NCI-H226 (cell line): ENCODE data around the gene RNF111.

Source experiments
- DNase-seq: peaks from one replicate; pipeline ENCODE4 v3.0.0-alpha.2; 2015

The RNF111 gene

DNA sequence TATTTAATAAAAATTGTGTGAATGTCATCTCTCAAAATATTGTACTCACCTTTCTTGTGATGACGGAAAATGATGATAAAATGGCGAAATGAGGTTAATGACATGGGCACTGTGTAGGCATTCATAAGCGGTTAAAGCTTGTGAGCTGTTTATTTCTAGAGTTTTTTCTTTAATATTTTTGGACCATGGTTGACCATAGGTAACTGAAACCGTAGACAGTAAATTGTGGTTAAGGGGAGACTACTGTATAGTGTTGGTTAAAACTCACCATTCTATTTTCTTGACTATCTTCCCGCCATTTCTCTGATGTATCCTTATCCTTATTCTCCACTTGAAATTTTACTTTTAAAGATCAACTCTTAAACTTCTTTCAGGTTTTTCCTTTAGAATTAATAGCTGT lies 14.5 kb downstream of the RNF111 start:
- DNase-seq = no peak

DNA sequence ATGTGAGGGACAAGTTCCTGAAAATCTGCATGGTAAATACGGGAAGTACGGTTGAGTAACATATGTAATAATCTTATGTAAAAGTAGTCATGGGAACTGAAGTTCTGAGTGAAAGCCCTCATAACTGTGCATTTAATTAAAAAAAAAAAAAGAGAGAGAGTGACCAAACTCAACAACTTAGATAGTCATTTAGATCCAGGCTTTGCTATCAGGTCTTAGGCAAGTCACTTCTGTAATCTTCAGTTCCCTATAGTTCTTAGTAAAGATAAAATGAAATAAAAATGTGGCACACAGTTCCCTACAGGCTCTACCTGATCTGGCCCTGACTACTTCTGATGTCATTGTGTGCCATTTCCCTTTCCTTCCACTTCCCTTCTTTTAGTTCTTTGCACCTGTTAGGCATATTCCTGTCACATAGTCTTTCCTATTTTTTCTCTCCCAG lies 15.0 kb downstream of the RNF111 start:
- DNase-seq = no peak

DNA sequence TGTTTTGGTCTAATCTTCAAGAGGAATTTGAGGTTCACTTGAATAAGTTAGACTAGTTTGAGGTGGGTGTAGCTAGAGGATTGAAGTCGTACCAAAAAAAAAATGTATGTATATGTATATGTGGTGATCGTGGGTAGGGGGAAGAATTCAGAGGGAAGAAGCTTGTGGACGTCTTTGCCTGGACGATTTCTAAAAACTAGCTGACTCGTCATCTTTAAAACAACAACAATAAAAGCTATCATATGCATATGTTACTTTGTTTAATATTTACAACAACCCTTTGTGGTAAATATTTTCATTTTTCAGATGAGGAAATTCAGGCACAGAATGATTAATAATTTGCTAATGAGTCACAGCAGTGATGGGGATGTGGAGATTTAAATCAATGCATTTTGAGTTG lies 18.1 kb downstream of the RNF111 start:
- no peak for DNase-seq

DNA sequence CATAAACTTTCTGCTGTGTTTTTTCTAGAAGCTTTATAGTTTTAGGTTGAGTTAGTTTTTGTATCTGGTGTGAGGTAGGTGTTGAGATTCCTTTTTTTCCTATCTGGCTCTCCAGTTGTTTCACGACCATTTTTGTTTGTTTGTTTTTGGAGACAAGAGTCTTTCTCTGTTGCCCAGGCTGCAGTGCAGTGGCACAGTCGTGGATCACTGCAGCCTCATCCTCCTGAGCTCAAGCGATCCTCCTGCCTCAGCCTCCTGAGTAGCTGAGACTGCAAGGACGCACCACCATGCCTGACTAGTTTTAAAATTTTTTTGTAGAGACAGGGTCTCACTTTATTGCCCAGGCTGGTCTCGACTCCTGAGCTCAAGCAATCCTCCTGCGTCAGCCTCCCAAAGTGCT lies 20.6 kb downstream of the RNF111 start:
- no peak for DNase-seq

DNA sequence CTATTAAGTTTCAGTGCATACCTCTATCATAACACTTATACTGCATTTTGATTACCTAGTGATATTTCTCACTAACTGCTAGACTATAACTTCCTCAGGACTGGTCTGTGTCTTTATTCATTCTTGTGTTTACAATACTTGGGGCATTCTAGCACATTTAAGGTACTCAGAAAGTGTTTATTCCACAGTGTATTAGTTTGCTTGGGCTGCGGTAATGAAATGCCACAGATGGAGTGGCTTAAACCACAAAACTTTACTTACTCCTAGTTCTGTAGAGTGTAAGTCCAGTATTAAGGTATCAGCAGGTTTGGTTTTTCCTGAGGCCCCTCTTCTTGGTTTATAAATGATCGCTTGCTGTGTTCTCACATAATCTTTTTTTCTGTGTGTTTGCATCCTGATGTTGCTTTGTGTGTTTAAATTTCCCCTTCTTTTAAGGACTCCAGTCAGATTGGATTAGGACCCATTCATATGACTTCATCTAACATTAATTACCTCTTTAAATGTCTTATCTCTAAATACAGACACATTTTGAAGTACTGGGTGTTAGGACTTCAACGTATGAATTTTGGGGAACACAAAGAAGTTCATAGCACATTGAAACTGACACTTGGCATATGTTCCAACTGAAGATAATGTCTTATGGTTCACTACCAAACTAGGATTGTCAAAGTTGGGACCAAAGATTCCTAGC lies 23.9 kb downstream of the RNF111 start:
- DNase-seq = no peak

DNA sequence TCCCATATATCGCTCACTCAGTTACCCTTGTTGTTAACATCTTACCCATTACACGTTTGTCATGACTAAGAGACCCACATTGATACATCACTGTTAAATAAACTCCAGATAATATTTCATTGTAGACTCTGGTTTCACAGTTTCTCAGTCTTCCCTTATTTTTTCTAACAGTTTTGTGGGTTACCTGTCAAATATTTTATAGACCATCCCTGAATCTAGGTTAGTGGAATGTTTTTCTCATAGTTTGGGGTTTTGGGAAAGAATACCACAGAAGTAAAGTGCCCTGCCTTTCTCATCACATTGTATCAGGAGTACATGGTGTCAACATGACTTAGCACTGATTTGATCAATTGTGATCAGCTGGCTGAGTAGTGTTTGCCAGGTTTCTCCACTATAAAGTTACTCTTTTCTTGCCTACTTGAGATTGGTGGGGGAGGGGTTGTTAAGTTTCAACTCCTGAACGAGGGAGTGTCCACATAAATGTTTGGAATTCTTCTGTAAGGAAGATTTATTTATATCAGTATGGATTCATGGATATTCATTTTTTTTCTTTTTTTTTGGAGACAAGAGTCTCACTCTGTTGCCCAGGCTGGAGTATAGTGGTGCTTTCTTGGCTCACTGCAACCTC lies 25.9 kb downstream of the RNF111 start:
- DNase-seq = peak; percentile 23

DNA sequence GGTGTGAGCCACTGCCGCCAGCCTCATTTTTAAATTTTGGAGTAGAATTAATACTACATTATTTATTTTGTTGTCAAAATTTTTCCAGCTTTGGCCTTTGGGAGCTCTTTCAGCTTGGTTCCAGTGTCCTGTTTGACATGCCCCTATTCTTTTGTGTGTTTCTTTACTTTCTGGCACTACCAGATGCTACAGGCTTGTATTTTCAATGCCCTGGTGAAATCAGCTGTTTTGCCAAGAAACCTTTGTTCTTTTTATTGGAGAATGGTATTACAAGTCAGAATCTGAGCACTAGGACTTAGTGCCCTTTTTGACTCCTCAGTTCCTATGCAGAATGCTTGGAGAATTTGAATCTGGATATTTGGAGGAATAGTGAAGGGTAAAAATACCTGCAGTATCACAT lies 26.6 kb downstream of the RNF111 start:
- no peak for DNase-seq

DNA sequence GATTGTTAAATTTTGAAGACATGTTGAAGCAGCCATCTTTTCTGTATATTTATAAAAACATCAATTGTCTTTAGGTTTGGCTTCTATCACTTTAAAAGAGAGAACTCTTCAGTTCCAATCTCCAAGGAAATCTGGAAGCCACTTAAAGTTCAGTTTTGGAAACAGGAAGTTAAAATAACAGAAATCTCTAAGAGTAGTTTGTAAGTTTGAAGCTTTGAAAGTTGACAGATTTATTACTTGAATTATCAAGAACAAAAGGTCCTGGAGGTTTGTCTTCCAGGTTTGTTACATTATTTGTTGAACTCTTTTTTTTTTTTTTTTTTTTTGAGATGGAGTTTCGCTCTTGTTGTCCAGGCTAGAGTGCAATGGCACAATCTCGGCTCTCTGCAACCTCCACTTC lies 30.0 kb downstream of the RNF111 start:
- DNase-seq = no peak

DNA sequence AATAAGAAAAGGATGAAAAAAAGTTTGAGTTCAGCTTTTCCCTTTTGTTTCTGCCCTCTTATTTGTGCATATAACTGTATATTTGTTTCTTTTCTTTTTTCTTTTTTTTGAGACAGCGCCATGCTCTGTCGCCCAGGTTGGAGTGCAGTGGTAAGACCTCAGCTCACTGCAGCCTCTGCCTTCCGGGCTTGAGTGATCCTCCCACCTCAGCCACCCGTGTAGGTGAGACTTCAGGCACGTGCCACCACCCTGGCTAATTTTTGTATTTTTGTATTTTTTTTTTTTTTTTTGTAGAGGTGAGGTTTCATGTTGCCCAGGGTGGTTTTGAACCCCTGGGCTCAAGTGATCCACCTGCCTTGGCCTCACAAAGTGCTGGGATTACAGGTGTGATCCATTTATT lies 31.4 kb downstream of the RNF111 start:
- DNase-seq = no peak

DNA sequence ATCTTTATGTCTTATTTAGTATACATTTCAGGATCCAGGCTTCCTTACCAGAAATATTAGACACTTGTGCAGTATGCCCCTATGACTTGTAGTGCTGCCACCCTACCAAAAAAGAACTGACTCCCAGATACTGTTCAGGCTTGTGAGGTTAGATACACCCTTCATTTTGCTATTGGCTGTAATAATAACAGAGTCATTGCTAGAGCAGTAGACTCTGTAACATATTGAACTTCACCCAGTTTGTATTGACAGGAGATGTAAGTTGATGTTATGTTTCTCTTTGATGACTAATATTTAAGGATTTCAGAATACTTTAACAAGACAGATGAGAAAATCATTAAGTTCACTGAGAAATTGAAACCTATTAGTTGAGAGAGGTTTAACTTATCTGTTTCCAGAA lies 32.9 kb downstream of the RNF111 start:
- DNase-seq = no peak

DNA sequence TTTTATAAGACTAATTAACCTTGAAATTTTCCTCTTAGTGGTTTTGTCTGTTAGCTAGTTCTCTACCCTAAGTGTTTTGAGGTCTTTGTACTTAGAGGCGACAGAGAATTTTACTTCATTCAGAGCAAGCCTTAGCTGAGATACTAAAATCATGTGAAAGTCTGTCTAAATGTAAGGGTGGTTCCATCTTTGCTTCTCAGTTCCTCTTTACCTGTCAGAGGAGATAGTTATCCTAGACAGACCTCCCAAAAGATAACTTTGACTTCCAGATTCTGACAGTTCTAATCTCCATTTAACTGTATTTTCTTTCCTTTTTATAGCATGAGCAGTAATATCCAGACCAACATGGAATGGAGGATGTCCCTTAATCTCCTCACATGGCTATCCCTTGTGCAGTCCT lies 34.7 kb downstream of the RNF111 start:
- no peak for DNase-seq

DNA sequence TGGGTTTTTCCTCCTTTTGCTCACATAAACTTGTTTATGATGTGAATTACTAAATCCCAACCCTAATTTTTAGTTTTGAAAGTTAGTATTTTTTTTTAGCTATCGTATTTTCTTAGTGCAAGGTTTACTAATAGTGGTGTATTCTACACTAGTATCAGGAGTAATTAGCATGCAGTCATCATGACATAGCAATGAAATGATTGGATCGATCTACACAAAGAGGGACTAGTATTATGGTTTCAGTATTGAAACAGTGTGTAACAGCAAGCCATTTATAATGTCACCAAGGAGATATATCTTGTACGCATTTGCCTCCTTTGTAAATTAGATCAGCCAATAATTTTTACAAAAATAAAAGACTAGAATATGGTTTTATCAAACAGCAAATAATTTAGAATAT lies 38.7 kb downstream of the RNF111 start:
- no peak for DNase-seq

DNA sequence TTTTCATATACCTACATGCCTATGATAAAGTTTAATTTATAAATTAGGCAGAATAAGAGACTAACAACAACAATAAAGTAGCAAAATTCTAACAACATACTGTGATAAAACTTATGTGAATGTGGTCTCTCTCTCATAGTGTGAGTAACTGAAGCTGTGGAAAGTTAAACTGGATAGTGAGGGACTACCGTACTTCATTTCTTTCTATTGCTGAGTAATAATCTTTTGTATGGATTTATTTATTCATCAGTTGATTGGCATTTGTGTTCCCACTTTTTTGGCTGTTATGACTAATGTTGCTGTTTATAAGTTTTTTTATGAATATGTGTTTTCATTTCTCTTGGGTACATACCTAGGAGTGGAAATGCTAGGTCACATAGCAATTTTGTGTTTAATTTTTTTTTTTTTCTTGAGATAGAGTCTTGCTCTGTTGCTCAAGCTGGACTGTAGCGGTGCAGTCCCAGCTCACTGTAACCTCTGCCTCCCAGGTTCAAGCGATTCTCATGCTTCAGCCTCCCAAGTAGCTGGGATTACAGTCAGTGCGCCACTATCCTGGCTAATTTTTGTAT lies 41.0 kb downstream of the RNF111 start:
- no peak for DNase-seq

DNA sequence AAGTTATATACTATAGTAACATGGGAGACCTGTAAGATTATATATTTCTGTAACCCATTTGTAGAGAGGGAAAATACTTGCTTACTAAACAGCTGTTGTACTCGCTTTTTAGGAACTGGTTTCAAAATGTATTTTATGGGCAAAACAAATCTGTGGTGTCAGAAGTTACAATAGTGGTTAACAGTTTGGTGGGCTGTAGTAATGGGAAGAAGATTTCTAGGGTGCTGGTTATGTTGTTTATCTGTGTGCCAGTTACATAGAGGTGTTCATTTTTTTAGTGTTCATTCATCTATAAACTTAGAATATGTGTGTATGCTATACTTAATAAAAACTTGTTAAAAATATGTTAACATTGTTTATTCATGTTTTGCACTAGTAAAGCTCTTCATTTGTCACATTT lies 42.1 kb downstream of the RNF111 start:
- no peak for DNase-seq

DNA sequence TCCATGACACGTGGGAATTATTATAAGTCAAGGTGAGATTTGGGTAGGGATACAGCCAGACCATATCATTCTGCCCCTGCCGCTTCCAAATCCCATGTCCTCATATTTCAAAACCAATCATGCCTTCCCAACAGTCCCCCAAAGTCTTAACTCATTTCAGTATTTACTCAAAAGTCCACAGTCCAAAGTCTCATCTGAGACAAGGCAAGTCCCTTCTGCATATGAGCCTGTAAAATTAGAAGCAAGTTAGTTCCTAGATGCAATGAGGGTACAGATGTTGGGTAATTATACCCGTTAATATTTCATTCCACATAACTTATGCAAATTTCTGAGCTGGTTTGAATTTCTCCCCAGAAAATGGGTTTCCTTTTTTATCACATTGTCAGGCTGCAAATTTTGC lies 47.7 kb downstream of the RNF111 start:
- no peak for DNase-seq

DNA sequence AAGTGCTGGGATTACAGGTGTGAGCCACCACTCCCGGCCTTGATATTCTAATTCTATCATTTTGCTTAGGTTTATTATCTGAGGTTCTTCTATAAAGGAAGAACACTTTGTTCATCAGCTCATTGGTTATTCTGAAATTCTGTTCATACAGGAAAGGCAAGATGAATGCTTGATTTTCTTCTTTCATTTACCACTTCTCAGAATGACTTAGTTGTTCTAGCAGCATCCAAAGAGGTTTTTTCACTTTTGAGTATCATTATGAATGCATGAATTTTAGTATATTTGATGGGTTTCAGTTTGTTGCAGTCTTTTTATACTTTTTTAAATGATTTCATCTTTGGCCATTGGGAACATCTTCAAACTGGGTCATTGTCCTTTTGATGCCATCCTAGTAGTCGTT lies 51.8 kb downstream of the RNF111 start:
- DNase-seq = no peak

DNA sequence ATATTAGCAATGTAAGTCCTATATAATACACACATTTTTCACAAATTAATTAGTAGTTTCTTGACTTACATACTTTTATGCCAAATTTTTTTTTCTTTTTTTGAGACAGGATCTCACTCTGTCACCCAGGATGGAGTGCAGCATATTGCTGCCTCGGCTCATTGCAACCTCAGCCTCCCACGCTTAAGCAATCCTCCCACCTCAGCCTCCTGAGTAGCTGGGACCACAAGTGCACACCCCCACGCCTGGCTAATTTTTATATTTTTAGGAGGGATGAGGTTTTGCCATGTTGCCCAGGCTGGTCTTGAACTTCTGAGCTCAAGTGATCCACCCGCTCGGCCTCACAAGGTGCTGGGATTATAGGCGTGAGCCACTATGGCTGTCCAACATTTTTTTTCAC lies 54.6 kb downstream of the RNF111 start:
- no peak for DNase-seq

DNA sequence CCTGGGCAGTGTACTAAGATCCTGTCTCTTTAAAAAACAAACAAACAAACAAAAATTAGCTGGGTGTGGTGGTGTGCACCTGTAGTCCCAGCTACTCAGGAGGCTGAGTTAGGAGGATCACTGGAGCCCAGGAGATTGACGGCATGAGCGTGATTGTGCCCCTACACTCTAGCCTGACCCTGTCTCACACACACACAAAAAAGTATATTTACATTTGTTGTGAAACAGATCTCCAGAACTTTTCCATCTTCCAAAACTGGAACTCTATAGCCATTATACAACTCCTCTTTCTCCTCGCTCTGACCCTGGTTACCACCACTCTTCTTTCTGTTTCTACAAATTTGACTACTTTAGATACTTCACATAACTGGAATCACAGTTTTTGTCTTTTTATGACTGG lies 61.4 kb downstream of the RNF111 start:
- no peak for DNase-seq

DNA sequence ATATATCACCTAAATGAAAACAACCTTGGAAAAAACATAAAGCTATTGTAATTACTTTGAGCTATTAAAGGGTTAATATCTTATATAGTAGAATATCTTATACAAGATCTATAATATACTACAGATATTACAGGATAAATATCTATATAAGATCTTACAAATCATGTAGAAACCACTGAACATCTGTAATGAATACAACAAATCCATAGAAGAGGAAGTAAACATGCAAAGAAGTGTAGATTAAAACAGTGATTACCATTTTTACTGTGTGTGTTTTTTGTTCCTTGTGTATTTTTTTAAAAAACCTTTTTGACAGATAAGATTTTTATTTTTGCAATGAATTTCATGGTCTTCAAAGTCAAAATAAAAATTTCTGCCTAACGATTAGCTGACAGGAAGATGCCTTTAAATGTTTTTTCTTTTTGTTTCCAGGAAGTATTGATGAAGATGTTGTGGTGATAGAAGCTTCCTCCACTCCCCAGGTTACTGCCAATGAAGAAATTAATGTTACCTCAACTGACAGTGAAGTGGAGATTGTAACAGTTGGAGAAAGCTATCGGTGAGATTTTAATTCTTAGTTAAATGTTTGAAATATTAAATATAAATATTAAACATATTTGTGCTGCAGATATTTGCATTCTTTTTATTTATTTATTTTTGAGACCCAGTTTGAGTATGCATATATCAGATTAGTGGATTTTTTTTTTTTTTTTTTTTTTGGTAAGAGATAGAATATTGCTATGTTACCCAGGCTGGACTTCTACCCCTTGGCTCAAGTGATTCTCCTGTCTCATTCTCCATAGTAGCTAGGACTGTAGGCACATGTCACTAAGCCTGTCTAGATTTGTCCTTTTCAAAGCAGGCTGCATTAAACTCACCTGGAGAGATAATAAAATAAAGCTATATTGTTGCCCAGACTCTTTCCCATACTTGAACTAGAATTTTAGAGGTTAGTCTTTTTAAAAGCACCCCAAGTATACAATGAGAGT lies 64.7 kb downstream of the RNF111 start:
- no peak for DNase-seq

DNA sequence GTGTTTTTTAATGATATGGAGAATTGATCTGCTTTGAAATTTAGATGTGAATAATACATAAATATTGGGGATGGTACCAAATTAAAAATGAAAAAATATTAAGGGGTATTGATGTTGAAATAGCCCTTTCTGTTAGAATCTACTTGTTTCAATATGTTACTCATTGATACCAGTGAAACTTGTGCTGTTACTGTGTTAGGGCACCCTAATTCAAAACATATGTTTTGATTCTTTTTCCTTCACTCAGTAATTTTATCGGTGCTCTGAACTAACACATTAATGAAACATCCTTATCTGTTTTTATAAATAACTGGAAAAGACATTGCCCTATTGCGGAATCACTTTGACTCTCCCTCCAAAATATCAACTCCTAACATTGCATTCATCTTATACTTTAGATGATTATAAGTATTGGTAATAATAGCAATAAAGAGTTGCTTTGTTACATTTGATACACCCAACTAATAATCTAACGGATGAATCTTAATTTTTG lies 65.5 kb downstream of the RNF111 start:
- DNase-seq = no peak

DNA sequence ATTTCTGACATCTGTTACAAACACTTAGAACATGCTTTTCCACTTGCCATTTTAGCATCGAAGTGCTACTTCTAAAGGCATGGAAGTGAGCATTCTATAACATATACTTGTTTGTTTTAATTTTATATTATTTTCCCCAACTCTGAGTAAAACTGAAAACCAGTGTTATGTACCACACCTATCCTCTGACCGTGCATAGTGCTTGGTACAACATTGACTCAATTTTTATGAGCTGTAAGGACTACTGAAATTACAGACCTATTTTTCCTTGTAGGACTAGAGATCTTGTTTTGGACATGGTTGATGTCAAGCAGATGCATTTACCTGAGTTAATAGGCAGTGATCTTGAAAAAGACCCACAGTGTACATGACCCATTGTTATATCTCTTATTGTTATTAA lies 66.0 kb downstream of the RNF111 start:
- DNase-seq = no peak

DNA sequence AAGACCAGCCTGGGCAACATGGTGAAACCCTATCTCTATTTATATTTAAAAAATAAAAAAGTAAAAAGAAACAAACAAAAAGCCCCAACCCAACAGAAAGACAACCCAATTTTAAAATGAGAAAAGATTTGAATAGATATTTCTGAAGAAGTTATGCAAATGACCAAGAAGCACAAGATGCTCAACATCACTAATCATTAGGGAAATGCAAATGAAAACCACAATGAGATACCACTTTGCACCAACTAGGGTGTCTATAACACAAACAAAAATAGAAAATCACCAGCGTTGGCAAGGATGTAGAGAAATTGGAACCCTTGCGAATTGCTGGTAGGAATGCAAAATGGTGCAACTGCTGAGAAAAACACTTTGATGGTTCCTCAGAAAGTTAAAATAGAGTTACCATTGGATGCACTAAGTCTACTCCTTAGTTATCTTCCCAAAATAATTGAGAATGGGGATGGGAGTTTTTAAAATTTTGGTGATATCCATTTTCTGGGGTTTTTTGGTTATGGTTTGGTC lies 71.7 kb downstream of the RNF111 start:
- no peak for DNase-seq

DNA sequence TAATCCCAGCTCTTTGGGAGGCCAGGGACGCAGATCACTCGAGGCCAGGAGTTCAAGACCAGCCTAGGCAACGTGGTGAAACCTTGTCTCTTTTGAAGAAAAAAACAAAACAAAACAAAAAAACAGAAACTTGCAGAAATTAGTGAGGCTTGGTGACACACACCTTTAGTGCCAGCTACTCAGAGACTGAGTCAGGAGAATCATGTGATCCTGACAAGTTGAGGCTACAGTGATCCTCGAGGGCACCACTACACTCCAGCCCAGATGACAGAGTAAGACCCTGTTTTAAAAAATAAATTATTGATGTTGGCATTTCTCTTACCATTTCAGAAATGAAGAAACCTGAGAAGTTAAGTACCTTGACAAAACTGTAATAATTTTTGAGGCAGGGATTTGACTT lies 72.9 kb downstream of the RNF111 start:
- no peak for DNase-seq
